ENCODE data around the gene NXPE1. TPM values are rescaled to one million over a fixed set of nuclear protein-coding genes. Genes with fewer than 3 reads are reported as not detected.
"Not testable (repeated sequence)": the region's sequence is repeated elsewhere in the genome, so short reads cannot be mapped to it uniquely, and the experiment has no call there.

NXPE1 gene
- total RNA-seq, 1 donor from 2014 or later = not detected

DNA sequence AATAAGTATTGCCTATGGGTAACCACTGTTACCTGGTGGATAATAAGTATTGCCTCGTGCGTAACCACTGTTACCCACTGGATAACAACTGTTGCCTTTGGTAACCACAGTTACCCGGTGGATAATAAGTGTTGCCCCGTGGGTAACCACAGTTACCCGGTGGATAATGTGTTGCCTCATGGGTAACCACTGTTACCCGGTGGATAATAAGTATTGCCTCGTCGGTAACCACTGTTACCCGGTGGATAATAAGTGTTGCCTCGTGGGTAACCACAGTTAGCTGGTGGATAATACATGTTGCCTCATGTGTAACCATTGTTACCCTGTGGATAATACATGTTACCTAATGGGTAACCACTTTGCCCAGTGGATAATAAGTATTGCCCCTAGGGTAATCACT is 45.7 kb upstream of the NXPE1 start:
- Histone ChIP-seq H3K4me3 (ENCODE audit: low read depth, low read length) (no peak overlapping the region), H3K27me3 (ENCODE audit: control insufficient read depth, insufficient read depth, low read length) (no peaks in the 10 kb centered on the region), H3K36me3 (ENCODE audit: control insufficient read depth, insufficient read depth, low read length) (no peaks in the 10 kb centered on the region)
- FAIRE-seq (no peak), DNase-seq (ENCODE audit: low read depth) (no peak)
- TF ChIP-seq, protein P1, sequence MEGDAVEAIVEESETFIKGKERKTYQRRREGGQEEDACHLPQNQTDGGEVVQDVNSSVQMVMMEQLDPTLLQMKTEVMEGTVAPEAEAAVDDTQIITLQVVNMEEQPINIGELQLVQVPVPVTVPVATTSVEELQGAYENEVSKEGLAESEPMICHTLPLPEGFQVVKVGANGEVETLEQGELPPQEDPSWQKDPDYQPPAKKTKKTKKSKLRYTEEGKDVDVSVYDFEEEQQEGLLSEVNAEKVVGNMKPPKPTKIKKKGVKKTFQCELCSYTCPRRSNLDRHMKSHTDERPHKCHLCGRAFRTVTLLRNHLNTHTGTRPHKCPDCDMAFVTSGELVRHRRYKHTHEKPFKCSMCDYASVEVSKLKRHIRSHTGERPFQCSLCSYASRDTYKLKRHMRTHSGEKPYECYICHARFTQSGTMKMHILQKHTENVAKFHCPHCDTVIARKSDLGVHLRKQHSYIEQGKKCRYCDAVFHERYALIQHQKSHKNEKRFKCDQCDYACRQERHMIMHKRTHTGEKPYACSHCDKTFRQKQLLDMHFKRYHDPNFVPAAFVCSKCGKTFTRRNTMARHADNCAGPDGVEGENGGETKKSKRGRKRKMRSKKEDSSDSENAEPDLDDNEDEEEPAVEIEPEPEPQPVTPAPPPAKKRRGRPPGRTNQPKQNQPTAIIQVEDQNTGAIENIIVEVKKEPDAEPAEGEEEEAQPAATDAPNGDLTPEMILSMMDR (IDR thresholded peaks at IDR 0.05; ENCODE audit: insufficient read depth, low read length, severe bottlenecking) = no peak

DNA sequence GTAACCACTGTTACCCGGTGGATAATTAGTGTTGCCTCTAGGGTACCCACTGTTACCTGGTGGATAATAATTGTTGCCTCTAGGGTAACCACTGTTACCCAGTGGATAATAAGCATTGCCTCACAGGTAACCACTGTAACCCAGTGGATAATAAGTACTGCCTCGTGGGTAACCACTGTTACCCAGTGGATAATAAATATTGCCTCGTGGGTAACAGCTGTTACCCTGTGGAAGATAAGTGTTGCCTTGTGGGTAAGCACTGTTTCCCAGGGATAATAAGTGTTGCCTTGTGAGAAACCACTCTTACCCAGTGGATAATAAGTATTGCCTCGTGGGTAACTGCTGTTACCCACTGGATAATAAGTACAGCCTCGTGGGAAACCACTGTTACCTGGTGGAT is 45.2 kb upstream of the NXPE1 start:
- TF ChIP-seq, protein P1 (IDR thresholded peaks at IDR 0.05; ENCODE audit: insufficient read depth, low read length, severe bottlenecking) = no peak
- Histone ChIP-seq H3K27me3 (ENCODE audit: control insufficient read depth, insufficient read depth, low read length) (no peaks in the 10 kb centered on the region), H3K4me3 (ENCODE audit: low read depth, low read length) (no peak overlapping the region), H3K36me3 (ENCODE audit: control insufficient read depth, insufficient read depth, low read length) (no peaks in the 10 kb centered on the region)
- DNase-seq (ENCODE audit: low read depth) (no peak), FAIRE-seq (no peak)

DNA sequence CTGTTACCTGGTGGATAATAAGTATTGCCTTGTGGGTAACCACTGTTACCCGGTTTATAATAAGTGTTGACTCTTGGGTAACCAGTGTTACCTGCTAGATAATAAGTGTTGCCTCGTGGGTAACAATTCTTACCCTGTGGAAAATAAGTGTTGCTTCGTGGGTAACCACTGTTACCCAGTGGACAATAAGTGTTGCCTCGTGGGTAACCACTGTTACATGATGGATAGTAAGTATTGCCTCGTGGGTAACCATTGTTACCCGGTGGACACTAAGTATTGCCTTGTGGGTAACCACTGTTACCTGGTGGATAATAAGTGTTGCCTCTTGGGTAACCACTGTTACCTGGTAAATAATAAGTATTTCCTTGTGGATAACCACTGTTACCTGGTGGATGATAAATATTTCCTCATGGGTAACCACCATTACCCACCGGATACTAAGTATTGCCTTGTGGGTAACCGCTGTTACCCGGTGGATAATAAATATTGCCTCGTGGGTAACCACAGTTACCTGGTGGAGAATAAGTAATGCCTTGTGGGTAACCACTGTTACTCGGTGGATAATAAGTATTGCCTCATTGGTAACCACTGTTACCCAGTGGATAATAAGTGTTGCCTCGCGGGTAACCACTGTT is 44.6 kb upstream of the NXPE1 start:
- TF ChIP-seq, protein P1 (IDR thresholded peaks at IDR 0.05; ENCODE audit: insufficient read depth, low read length, severe bottlenecking) = no peak
- no peaks in the 10 kb centered on the region for H3K27me3 ChIP-seq (ENCODE audit: control insufficient read depth, insufficient read depth, low read length)
- no peak overlapping the region for H3K4me3 ChIP-seq (ENCODE audit: low read depth, low read length)
- no peaks in the 10 kb centered on the region for H3K36me3 ChIP-seq (ENCODE audit: control insufficient read depth, insufficient read depth, low read length)
- DNase-seq (ENCODE audit: low read depth) = no peak
- no peak for FAIRE-seq

DNA sequence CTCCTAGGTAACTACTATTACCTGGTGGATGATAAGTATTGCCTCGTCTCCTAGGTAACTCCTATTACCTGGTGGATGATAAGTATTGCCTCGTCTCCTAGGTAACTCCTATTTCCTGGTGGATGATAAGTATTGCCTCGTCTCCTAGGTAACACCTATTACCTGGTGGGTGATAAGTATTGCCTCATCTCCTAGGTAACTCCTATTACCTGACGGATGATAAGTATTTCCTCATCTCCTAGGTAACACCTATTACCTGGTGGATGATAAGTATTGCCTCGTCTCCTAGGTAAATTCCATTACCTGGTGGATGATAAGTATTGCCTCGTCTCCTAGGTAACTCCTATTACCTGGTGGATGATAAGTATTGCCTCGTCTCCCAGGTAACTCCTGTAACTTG is 43.5 kb upstream of the NXPE1 start:
- H3K36me3 ChIP-seq (ENCODE audit: control insufficient read depth, insufficient read depth, low read length); H3K4me3 ChIP-seq (ENCODE audit: low read depth, low read length); FAIRE-seq; H3K27me3 ChIP-seq (ENCODE audit: control insufficient read depth, insufficient read depth, low read length); DNase-seq (ENCODE audit: low read depth): not testable (repeated sequence)

DNA sequence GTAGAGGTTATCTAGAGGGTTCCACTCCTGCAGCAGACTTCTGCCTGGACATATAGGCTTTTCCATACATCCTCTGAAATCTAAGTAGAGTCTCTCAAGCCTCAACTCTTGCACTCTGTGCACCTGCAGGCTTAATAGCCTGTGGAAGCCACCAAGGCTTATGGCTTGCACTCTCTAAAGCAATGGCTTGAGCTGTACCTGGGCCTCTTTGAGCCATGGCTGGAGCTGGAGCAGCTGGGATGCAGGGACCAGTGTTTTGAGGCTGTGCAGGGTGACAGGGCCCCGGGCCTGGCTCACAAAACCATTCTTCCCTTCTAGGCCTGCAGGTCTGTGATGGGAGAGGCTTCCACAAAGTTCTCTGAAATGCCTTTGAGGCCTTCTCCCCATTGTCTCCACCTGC is 38.8 kb upstream of the NXPE1 start:
- Histone ChIP-seq H3K4me3 (ENCODE audit: low read depth, low read length) (no peak overlapping the region), H3K36me3 (ENCODE audit: control insufficient read depth, insufficient read depth, low read length) (no peaks in the 10 kb centered on the region), H3K27me3 (ENCODE audit: control insufficient read depth, insufficient read depth, low read length) (no peaks in the 10 kb centered on the region)
- TF ChIP-seq, protein P1 (IDR thresholded peaks at IDR 0.05; ENCODE audit: insufficient read depth, low read length, severe bottlenecking) = no peak
- no peak for DNase-seq (ENCODE audit: low read depth)
- no peak for FAIRE-seq

DNA sequence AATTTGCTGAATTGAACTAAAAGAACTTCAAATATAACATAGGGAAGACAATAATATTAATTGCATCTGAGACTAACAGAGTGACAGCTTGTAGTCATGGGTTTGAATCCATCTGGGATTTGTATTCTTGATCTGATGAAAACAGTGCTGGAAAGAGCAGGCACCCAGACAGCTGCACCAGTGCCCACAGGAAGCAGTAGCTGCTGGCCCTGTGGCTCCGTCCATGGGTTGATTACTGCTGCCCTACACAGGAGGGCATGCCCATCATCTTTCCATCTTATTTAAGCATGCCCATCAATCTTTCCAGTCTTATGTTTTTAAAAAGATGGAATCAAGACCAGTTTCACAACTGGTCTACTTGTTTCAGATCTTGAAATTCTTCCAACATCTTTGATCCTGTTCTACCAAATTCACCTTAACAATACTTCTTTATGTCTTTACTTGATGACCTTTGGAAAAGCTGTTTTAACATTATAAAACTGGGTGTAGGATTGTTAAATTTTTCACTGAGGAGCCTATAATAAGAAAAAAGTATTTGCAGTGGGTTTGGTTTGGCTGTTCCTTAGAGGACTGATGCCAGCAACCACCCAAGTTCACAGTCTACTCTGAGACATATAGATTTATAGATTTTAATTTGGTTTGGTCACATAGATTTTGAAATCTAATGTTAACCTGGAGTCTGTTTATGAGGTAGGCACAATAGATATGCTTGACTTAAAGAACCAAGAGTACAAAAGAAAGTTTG is 36.7 kb upstream of the NXPE1 start:
- Histone ChIP-seq H3K27me3 (ENCODE audit: control insufficient read depth, insufficient read depth, low read length) (no peaks in the 10 kb centered on the region), H3K36me3 (ENCODE audit: control insufficient read depth, insufficient read depth, low read length) (no peaks in the 10 kb centered on the region), H3K4me3 (ENCODE audit: low read depth, low read length) (no peak overlapping the region)
- FAIRE-seq (no peak), DNase-seq (ENCODE audit: low read depth) (no peak)
- TF ChIP-seq, protein P1 (IDR thresholded peaks at IDR 0.05; ENCODE audit: insufficient read depth, low read length, severe bottlenecking) = no peak

Measured in bronchial epithelial cell (primary cell).